Kidney (tissue), 14 donors: ENCODE measurements around the gene ABCG8. TPM values are rescaled to one million over a fixed set of nuclear protein-coding genes. Genes with fewer than 3 reads are reported as not detected.

Experiments used
- DNase-seq, 5 donors: peaks; one replicate each; pipeline ENCODE4 v3.0.0-alpha.2; 2013 to 2020
- FAIRE-seq: peaks from 2 replicates; lab custom pipeline; 2012; peaks lifted over from hg19 to GRCh38; lab: Jason Lieb, UNC
- H3K27ac ChIP-seq, 2 donors: one replicate each; pipeline ENCODE4 v1.7.0; 2013; ENCODE audit warnings: low read depth in 2 of 2, low read length in 2 of 2, inconsistent platforms in 1 of 2
- H3K27me3 ChIP-seq: one replicate; pipeline ENCODE4 v1.7.1; 2013; ENCODE audit warnings: low read length, inconsistent platforms; ENCODE audit not compliant: control insufficient read depth, insufficient read depth
- H3K36me3 ChIP-seq, 3 donors: one replicate each; pipeline versions ENCODE4 v1.7.0 to v1.7.1; 2013; ENCODE audit warnings: low read length in 3 of 3, control low read depth in 1 of 3, inconsistent platforms in 1 of 3; ENCODE audit not compliant: insufficient read depth in 3 of 3, control insufficient read depth in 2 of 3
- H3K4me1 ChIP-seq, 3 donors: one replicate each; pipeline versions ENCODE4 v1.7.0 to v1.7.1; 2013; ENCODE audit warnings: low read length in 3 of 3, inconsistent platforms in 1 of 3, low read depth in 1 of 3; ENCODE audit not compliant: control insufficient read depth in 2 of 3, insufficient read depth in 2 of 3
- H3K4me3 ChIP-seq, 3 donors: one replicate each; pipeline versions ENCODE4 v1.7.0 to v1.8.1; 2013; ENCODE audit warnings: low read length in 3 of 3, control low read depth in 1 of 3, inconsistent platforms in 1 of 3
- H3K9ac ChIP-seq, 3 donors: one replicate each; pipeline versions ENCODE4 v1.7.0 to v1.7.1; 2013; ENCODE audit warnings: low read length in 3 of 3, control low read depth in 1 of 3, inconsistent platforms in 1 of 3
- H3K9me3 ChIP-seq, 3 donors: one replicate each; pipeline versions ENCODE4 v1.7.0 to v1.7.1; 2013; ENCODE audit warnings: low read length in 3 of 3, control low read depth in 1 of 3, inconsistent platforms in 1 of 3; ENCODE audit not compliant: control insufficient read depth in 2 of 3, insufficient read depth in 1 of 3
- intact Hi-C: fragments of 100-400 bp; cut with DNase I; formaldehyde crosslinking; loops from one replicate; pipeline ENCODE4 v1.11.1; 2022
- polyA plus RNA-seq: library from polyadenylated mRNA; stranded (reverse); fragments of 350-450 nt; fragmentation: Illumina TruSeq; extraction: RNeasy Lipid Tissue Mini Kit (QIAGEN cat#74804); gene quantifications from one replicate; pipeline ENCODE4 v1.2.3, GENCODE V29; 2014; ENCODE audit warnings: low read depth, low replicate concordance; ENCODE audit not compliant: insufficient read depth
- total RNA-seq: library from RNA; stranded (reverse); fragmentation: NEBNext Ultra II Directional; extraction: Animal tissue kit (Norgen Biotek cat#: 25700); gene quantifications from one replicate; pipeline ENCODE4 v1.2.1, GENCODE V29; 2021
- TF ChIP-seq, protein P1 (sequence below): IDR thresholded peaks from 3 replicates; pipeline ENCODE4 v1.5.1; 2012; ENCODE audit warnings: mild to moderate bottlenecking, moderate library complexity, borderline replicate concordance; ENCODE audit not compliant: insufficient read depth; ENCODE audit errors: extremely low read depth
- donor health status: control.
- donor health status: control.
- donor health status: control.
- donor health status: control.
- donor health status: control.
- donor health status: DM: yes; HTN: yes; CAD: no.
- donor health status: Normal renal cell carcinoma (clear cell type).

Gene ABCG8
- total and polyA plus RNA-seq, 2 donors from 2014 or later: 0.09 to 0.13 TPM

DNA sequence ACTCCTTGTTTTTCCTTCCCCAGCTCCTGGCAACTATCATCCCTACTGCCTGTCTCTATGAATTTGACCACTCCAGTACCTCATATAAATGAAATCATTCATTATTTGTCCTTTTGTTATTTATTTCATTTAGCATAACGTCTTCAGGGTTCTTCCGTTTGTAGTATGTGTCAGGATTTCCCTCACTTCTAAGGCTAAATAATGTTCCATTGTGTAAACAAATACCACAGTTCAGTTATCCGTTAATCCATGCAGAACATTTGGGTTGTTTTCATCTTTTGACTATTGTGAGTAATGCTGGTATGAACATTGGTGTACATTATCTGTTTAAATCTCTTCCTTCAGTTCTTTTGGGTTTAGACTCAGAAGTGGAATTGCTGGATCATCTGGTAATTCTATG, 46.1 kb upstream of the ABCG8 start:
- Histone ChIP-seq H3K4me1 (peaks cover 0 to 10% (median 7%) of the 10 kb centered on the region in 3 donors), H3K9me3 (no peaks in the 10 kb centered on the region), H3K9ac (no peak overlapping the region), H3K27me3 (no peaks in the 10 kb centered on the region), H3K4me3 (peak overlapping the region in 2 of 3 donors; percentile 25 to 61), H3K36me3 (peaks cover 0 to 9% (median 2%) of the 10 kb centered on the region in 3 donors), H3K27ac (peak overlapping the region in 1 of 2 donors; percentile 6)
- TF ChIP-seq, protein P1, sequence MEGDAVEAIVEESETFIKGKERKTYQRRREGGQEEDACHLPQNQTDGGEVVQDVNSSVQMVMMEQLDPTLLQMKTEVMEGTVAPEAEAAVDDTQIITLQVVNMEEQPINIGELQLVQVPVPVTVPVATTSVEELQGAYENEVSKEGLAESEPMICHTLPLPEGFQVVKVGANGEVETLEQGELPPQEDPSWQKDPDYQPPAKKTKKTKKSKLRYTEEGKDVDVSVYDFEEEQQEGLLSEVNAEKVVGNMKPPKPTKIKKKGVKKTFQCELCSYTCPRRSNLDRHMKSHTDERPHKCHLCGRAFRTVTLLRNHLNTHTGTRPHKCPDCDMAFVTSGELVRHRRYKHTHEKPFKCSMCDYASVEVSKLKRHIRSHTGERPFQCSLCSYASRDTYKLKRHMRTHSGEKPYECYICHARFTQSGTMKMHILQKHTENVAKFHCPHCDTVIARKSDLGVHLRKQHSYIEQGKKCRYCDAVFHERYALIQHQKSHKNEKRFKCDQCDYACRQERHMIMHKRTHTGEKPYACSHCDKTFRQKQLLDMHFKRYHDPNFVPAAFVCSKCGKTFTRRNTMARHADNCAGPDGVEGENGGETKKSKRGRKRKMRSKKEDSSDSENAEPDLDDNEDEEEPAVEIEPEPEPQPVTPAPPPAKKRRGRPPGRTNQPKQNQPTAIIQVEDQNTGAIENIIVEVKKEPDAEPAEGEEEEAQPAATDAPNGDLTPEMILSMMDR: no peak
- peak; percentile 89 for FAIRE-seq
- DNase-seq: peak in 2 of 5 donors; percentile 64 to 76
- intact Hi-C loops: no loop called here

DNA sequence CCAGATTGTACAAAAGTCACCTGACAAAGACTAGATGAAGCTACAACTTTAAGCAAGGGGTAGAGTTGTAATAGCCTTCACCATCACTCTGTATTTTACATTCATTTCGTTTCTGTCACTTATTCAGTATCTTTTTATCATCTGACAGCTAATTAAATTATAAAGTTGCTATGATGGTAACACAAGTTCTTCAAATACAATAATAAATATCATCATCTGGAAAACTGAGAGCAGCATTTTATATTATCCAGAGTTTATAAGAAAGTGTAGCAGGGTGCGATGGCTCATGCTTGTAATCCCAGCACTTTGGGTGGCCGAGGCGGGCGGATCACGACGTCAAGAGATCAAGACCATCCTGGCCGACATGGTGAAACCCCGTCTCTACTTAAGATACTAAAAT, 43.8 kb upstream of the ABCG8 start:
- Histone ChIP-seq H3K9me3 (no peaks in the 10 kb centered on the region), H3K36me3 (peaks cover 0 to 9% (median 0%) of the 10 kb centered on the region in 3 donors), H3K27me3 (no peaks in the 10 kb centered on the region), H3K9ac (no peak overlapping the region), H3K27ac (no peak overlapping the region), H3K4me1 (peaks cover 0 to 10% (median 7%) of the 10 kb centered on the region in 3 donors), H3K4me3 (no peak overlapping the region)
- FAIRE-seq (no peak), DNase-seq (no peak)
- TF ChIP-seq, protein P1: no peak
- intact Hi-C loops: no loop called here

DNA sequence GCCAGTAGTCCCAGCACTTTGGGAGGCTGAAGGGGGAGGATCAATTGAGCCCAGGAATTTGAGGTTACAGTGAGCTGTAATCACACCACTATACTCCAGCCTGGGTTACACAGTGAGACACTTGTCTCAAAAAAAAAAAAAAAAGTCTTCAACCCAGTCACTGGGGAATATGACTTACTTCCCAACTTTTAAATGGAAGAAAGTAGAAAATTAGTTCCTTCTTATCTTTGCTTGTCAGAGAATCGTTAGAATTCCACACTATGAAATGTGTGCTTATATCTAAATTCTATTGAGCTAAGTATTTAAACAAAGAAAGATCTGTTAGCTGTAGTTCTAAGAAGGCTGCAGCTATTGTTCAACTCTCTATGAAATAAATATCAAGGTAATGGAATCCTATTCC, 42.6 kb upstream of the ABCG8 start:
- intact Hi-C loops: no loop called here
- DNase-seq: no peak
- no peaks in the 10 kb centered on the region for H3K9me3 ChIP-seq
- peaks cover 0 to 5% (median 5%) of the 10 kb centered on the region in 3 donors for H3K4me1 ChIP-seq
- no peak overlapping the region for H3K4me3 ChIP-seq
- peaks cover 0 to 9% (median 0%) of the 10 kb centered on the region in 3 donors for H3K36me3 ChIP-seq
- no peak overlapping the region for H3K9ac ChIP-seq
- H3K27me3 ChIP-seq: no peaks in the 10 kb centered on the region
- TF ChIP-seq, protein P1: no peak
- no peak overlapping the region for H3K27ac ChIP-seq
- FAIRE-seq: no peak

DNA sequence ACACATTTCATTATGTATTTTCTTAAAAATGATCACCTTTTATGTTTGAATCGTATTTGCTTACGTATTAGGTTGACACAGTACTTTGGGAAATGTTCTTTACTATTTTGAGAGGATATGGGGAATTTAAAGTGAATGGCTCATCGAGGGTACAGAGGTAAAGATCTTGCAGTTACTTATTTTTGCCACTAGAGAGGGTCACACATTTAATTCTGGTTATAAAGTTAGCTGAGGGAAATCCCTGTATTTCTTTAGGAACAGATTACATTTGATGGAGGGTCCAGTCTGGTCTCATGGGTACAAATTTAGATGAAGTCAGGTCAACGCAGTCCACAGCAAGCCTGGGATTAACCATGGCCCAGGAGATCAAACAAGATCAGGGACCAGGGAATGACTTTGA, 40.5 kb upstream of the ABCG8 start:
- Histone ChIP-seq H3K36me3 (peaks cover 0 to 9% (median 0%) of the 10 kb centered on the region in 3 donors), H3K4me1 (no peaks in the 10 kb centered on the region), H3K9ac (no peak overlapping the region), H3K27me3 (no peaks in the 10 kb centered on the region), H3K27ac (no peak overlapping the region), H3K9me3 (no peaks in the 10 kb centered on the region), H3K4me3 (no peak overlapping the region)
- intact Hi-C loops: no loop called here
- no peak for DNase-seq
- TF ChIP-seq, protein P1: no peak
- FAIRE-seq: no peak
